ENCODE data around the gene FNDC3B. TPM values are rescaled to one million over a fixed set of nuclear protein-coding genes. Genes with fewer than 3 reads are reported as not detected.

Gene FNDC3B
- total and polyA plus RNA-seq, 9 of the 15 experiments (the other 6 are each of a cell fraction or from before 2014, with no cell fraction given): 7.0 to 35.8 (median 16.2) TPM

DNA sequence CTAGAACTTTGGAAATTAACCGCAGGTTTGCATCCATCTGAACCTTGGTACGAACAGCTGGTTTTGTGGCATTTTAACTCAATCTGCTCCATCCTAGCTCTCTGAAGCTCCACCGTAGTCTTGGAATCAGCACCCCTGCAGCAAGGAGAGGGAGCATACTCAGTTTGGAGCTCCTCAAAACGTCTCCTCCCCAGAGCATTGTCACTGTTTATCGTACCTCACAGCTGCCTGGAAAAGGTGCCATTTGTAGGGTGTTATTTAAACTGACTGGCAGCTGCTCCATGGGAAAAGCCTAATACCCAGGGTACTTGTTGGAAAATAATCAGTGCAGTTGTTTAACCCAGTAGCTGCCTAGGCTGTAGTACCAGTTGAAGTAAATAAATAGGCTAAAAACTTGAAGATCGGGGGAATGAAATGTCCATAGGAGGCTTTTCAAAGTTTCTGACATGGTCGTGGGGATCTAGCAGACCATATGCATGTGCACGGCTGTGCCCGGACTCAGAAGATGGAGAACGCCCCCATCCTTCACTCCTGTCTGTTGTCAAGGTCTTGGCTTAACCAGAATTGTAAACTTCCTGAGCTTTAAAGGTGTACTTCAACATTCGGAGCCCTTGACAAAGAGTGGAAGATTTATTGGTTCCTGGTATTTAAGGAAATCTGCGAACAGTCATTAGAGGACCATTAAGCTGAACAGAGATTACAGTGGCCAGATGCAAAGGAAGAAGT is 365.0 kb downstream of the FNDC3B start:
- 54% methylated on average over 12 of the region's 12 CpGs for WGBS (ENCODE audit: insufficient coverage, low coverage, missing lambda C conversion rate)
- FAIRE-seq (no peak), ATAC-seq (no peak), DNase-seq (ENCODE audit: extremely low read depth in 1 of 4, low spot score in 3 of 4) (no peak)
- Histone ChIP-seq H4K20me1 (replicated peaks; ENCODE audit: control insufficient read depth, insufficient read depth, low read length) (no peaks in the 10 kb centered on the region), H2AFZ (ENCODE audit: low read depth, low read length) (no peak overlapping the region), H3K79me2 (ENCODE audit: control insufficient read depth, insufficient read depth, low read length) (no peaks in the 10 kb centered on the region), H3K4me1 (replicated peaks in 1 of 2; ENCODE audit: control insufficient read depth in 2 of 2, insufficient read depth in 2 of 2, low read length in 2 of 2) (no peaks in the 10 kb centered on the region), H3K36me3 (ENCODE audit: control insufficient read depth, insufficient read depth, low read length) (no peaks in the 10 kb centered on the region), H3K9ac (ENCODE audit: insufficient read depth in 1 of 2, low read depth in 2 of 2, low read length in 2 of 2) (no peak overlapping the region), H3K4me3 (no peak overlapping the region), H3K27ac (ENCODE audit: extremely low read depth, low read depth, low read length) (no peak overlapping the region), H3K27me3 (ENCODE audit: control insufficient read depth in 2 of 2, insufficient read depth in 2 of 2, low read length in 2 of 2) (no peaks in the 10 kb centered on the region), H3K4me2 (ENCODE audit: insufficient read depth, low read length) (no peak overlapping the region), H3K9me3 (replicated peaks; ENCODE audit: control insufficient read depth, insufficient read depth, low read depth, low read length) (no peaks in the 10 kb centered on the region), H3K9me1 (ENCODE audit: control insufficient read depth, insufficient read depth, low read length) (no peaks in the 10 kb centered on the region)
- POLR2A ChIA-PET: interaction anchor here (0.6 kb wide), 1 partner anchor 127 kb away, joined by 3 read pairs; no protein-coding TSS in a partner anchor
- BruUV-seq (replicated peaks): no TSS peak
- CTCF ChIA-PET (ENCODE audit: low intra/inter-chr PET ratio): no interaction called here
- in situ Hi-C loops (cut with MboI) (no loop called here), intact Hi-C loops (cut with micrococcal nuclease) (no loop called here)
- no peak for TF ChIP-seq HDAC1 (IDR thresholded peaks at IDR 0.05)
- TF ChIP-seq ZNF384 (IDR thresholded peaks at IDR 0.05; ENCODE audit: low read depth, low read length): no peak
- peak; percentile 38 for TF ChIP-seq MEIS2 (IDR thresholded peaks at IDR 0.05; ENCODE audit: partially characterized antibody)
- no peak for TF ChIP-seq CBX2 (IDR thresholded peaks at IDR 0.05; ENCODE audit: insufficient read depth, low read length, poor library complexity, severe bottlenecking)
- TF ChIP-seq, protein P1, sequence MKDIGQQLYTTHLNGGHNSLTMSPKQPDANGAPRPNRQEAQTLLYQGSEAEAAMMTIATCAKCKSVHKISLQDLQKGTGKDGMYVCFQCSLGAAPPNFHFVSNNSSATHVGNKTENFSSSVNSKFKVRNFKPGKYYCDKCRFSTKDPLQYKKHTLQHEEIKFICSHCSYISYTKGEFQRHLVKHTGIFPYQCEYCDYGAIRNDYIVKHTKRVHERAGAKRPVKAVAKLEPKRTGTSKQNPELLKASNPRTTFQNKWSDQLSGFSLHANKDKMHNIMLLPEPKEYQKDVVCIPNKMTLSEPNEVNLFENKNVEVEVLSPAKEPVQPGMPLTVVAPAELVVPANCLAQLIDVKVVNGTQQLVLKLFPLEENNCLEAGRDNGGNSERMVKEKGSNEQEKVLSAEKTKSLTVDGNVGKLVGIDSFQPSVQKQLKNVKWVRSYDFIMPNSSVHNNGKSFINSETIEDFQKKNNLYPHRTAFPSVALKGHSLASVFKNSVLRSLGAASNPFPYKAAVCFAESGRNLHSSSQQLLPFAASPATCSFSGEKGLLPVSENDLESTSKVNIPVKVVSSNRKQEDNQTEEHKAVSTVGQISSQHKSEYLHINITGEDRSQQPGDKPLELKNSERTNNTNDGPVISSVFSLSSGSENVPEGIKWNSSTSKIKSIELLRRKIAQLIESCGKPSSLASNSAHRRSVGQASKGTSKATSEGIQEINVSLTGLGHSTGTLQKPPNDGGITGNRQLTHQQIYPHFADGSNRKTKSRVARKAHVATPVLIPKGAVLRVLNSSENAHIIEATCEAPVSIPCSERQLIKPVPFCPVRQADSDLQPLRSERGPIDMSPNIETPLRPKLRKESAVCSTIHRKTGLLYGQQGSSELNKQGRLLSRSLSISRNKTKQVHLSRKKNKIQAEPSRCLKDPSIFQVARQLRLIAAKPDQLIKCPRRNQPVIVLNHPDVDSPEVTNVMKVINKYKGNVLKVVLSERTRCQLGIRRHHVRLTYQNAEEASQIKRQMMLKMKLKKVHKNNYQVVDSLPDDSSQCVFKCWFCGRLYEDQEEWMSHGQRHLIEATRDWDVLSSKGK (CRISPR knock-in tag; IDR thresholded peaks at IDR 0.05): no peak
- no peak for TF ChIP-seq MXI1 (IDR thresholded peaks at IDR 0.05; ENCODE audit: low read depth, low read length)
